ENCODE results near the gene ACD. TPM values are rescaled to one million over a fixed set of nuclear protein-coding genes. Genes with fewer than 3 reads are reported as not detected.

The ACD gene
- total and polyA plus RNA-seq, 9 of the 15 experiments (the other 6 are each of a cell fraction or from before 2014, with no cell fraction given): 4.2 to 47.4 (median 19.2) TPM

GRCh38 chr16:67666559-67667452, 6.7 kb upstream of the ACD start, which contains the start of the genes C16orf86 and ENKD1 (continued):
- TF ChIP-seq, protein P1, sequence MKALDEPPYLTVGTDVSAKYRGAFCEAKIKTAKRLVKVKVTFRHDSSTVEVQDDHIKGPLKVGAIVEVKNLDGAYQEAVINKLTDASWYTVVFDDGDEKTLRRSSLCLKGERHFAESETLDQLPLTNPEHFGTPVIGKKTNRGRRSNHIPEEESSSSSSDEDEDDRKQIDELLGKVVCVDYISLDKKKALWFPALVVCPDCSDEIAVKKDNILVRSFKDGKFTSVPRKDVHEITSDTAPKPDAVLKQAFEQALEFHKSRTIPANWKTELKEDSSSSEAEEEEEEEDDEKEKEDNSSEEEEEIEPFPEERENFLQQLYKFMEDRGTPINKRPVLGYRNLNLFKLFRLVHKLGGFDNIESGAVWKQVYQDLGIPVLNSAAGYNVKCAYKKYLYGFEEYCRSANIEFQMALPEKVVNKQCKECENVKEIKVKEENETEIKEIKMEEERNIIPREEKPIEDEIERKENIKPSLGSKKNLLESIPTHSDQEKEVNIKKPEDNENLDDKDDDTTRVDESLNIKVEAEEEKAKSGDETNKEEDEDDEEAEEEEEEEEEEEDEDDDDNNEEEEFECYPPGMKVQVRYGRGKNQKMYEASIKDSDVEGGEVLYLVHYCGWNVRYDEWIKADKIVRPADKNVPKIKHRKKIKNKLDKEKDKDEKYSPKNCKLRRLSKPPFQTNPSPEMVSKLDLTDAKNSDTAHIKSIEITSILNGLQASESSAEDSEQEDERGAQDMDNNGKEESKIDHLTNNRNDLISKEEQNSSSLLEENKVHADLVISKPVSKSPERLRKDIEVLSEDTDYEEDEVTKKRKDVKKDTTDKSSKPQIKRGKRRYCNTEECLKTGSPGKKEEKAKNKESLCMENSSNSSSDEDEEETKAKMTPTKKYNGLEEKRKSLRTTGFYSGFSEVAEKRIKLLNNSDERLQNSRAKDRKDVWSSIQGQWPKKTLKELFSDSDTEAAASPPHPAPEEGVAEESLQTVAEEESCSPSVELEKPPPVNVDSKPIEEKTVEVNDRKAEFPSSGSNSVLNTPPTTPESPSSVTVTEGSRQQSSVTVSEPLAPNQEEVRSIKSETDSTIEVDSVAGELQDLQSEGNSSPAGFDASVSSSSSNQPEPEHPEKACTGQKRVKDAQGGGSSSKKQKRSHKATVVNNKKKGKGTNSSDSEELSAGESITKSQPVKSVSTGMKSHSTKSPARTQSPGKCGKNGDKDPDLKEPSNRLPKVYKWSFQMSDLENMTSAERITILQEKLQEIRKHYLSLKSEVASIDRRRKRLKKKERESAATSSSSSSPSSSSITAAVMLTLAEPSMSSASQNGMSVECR (CRISPR knock-in tag; IDR thresholded peaks at IDR 0.05): peak; percentile 93
- TF ChIP-seq RB1 (IDR thresholded peaks at IDR 0.05; ENCODE audit: low read depth) (peak; percentile 64; the same call in 1 of the 2 replicates), POLR3G (IDR thresholded peaks at IDR 0.05; ENCODE audit: extremely low read depth, insufficient read length, insufficient replicate concordance) (no peak), CBX2 (IDR thresholded peaks at IDR 0.05; ENCODE audit: insufficient read depth, low read length, poor library complexity, severe bottlenecking) (no peak), PYGO2 (tag; IDR thresholded peaks at IDR 0.05) (no peak), ZNF253 (CRISPR knock-in tag; conservative IDR thresholded peaks at IDR 0.05) (no peak), NFXL1 (CRISPR knock-in tag; IDR thresholded peaks at IDR 0.05) (no peak), ZFX (CRISPR knock-in tag; IDR thresholded peaks at IDR 0.05) (peak; percentile 71), ZNF12 (CRISPR knock-in tag; IDR thresholded peaks at IDR 0.05) (no peak), ADNP (tag; IDR thresholded peaks at IDR 0.05) (no peak), SMAD4 (CRISPR knock-in tag; conservative IDR thresholded peaks at IDR 0.05) (no peak), ZNF239 (CRISPR knock-in tag; IDR thresholded peaks at IDR 0.05) (no peak), CC2D1A (IDR thresholded peaks at IDR 0.05) (no peak), ZNF263 (CRISPR knock-in tag; IDR thresholded peaks at IDR 0.05; ENCODE audit: borderline replicate concordance) (no peak), PCBP1 (IDR thresholded peaks at IDR 0.05; ENCODE audit: low read depth, low read length, poor library complexity, severe bottlenecking) (peak; percentile 46), SMARCC2 (IDR thresholded peaks at IDR 0.05; ENCODE audit: low read depth) (no peak), CHCHD3 (CRISPR knock-in tag; IDR thresholded peaks at IDR 0.05) (no peak), GATA2 (CRISPR knock-in tag; IDR thresholded peaks at IDR 0.05) (no peak), NEUROD1 (IDR thresholded peaks at IDR 0.05; ENCODE audit: borderline replicate concordance, low read depth, low read length, partially characterized antibody) (no peak), FOXJ2 (tag; IDR thresholded peaks at IDR 0.05) (0 out of 2 replicates have a peak, but pooled peaks have one; percentile 22), KAT2B (IDR thresholded peaks at IDR 0.05; ENCODE audit: low read depth, low read length) (no peak)
- TF ChIP-seq, protein P2, sequence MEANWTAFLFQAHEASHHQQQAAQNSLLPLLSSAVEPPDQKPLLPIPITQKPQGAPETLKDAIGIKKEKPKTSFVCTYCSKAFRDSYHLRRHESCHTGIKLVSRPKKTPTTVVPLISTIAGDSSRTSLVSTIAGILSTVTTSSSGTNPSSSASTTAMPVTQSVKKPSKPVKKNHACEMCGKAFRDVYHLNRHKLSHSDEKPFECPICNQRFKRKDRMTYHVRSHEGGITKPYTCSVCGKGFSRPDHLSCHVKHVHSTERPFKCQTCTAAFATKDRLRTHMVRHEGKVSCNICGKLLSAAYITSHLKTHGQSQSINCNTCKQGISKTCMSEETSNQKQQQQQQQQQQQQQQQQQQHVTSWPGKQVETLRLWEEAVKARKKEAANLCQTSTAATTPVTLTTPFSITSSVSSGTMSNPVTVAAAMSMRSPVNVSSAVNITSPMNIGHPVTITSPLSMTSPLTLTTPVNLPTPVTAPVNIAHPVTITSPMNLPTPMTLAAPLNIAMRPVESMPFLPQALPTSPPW (CRISPR knock-in tag; IDR thresholded peaks at IDR 0.05): peak; percentile 59; the same call in 1 of the 2 replicates

All from K562 (cell line).